CD4-positive, alpha-beta T cell treated with Interleukin-2 at 100 ng/mL for 4 hours (primary cell): Measurements from ENCODE around the gene MCUR1.
"Not testable (repeated sequence)": the region's sequence is repeated elsewhere in the genome, so short reads cannot be mapped to it uniquely, and the experiment has no call there.

ENCODE experiments used
- DNase-seq: peaks from one replicate; pipeline ENCODE4 v3.0.0-alpha.2; 2020; ENCODE audit warnings: low spot score

The MCUR1 gene

GRCh38 chr6:13828656-13829301 lies 14.4 kb upstream of the MCUR1 start:
- DNase-seq: not testable (repeated sequence)

- DNase-seq: no peak
Measured at GRCh38 chr6:13827032-13827431, 12.7 kb upstream of the MCUR1 start.

- DNase-seq: no peak
Measured at GRCh38 chr6:13825871-13826270, 11.5 kb upstream of the MCUR1 start.

GRCh38 chr6:13818341-13818740 lies 4.0 kb upstream of the MCUR1 start:
- no peak for DNase-seq

- no peak for DNase-seq
Measured at GRCh38 chr6:13814938-13815575, 700 bp upstream of the MCUR1 start.

- no peak for DNase-seq
Measured at GRCh38 chr6:13813621-13814175, 659 bp downstream of the MCUR1 start.

GRCh38 chr6:13813026-13813425 lies 1.3 kb downstream of the MCUR1 start:
- DNase-seq: no peak

- no peak for DNase-seq
Measured at GRCh38 chr6:13812359-13812642, 2.1 kb downstream of the MCUR1 start.

GRCh38 chr6:13811627-13812358 lies 2.6 kb downstream of the MCUR1 start:
- DNase-seq: no peak

GRCh38 chr6:13810688-13811446 lies 3.5 kb downstream of the MCUR1 start:
- no peak for DNase-seq

- no peak for DNase-seq
Measured at GRCh38 chr6:13808801-13809200, 5.6 kb downstream of the MCUR1 start.

GRCh38 chr6:13807696-13808095 lies 6.7 kb downstream of the MCUR1 start:
- DNase-seq: no peak

- DNase-seq: no peak
Measured at GRCh38 chr6:13803581-13803980, 10.8 kb downstream of the MCUR1 start.

- no peak for DNase-seq
Measured at GRCh38 chr6:13800615-13801014, 13.7 kb downstream of the MCUR1 start.

- no peak for DNase-seq
Measured at GRCh38 chr6:13796781-13797180, 17.6 kb downstream of the MCUR1 start.

- peak; percentile 90 for DNase-seq
Measured at GRCh38 chr6:13795041-13795750, 19.2 kb downstream of the MCUR1 start.

- no peak for DNase-seq
Measured at GRCh38 chr6:13794184-13794583, 20.2 kb downstream of the MCUR1 start.

GRCh38 chr6:13789746-13790145 lies 24.6 kb downstream of the MCUR1 start:
- DNase-seq: no peak

- no peak for DNase-seq
Measured at GRCh38 chr6:13788820-13789219, 25.5 kb downstream of the MCUR1 start.

- DNase-seq: no peak
Measured at GRCh38 chr6:13787137-13787536, 27.2 kb downstream of the MCUR1 start.

GRCh38 chr6:13780162-13780561 lies 34.2 kb downstream of the MCUR1 start:
- not testable (repeated sequence) for DNase-seq

GRCh38 chr6:13778028-13778427 lies 36.3 kb downstream of the MCUR1 start:
- no peak for DNase-seq
